SK-N-SH treated with all-trans-retinoic acid at 6 μM for 48 hours (cell line): ENCODE measurements around the gene RENBP.

Experiments
- ATAC-seq: fragments of 200-7000 bp; cut with Tn5 transposase; 3 replicates; pipeline ENCODE4 v1.9.1; 2020; ENCODE audit warnings: mild to moderate bottlenecking, moderate library complexity
- CREB5 ChIP-seq: fragments of 250-450 bp; sonication (Bioruptor Pico); IDR thresholded peaks from 2 replicates; pipeline ENCODE4 v1.5.1; 2020; ENCODE audit warnings: low read depth, mild to moderate bottlenecking, moderate library complexity
- CSDC2 ChIP-seq: fragments of 250-450 bp; sonication (Bioruptor Pico); IDR thresholded peaks from 2 replicates; pipeline ENCODE4 v1.5.0; 2020; ENCODE audit warnings: mild to moderate bottlenecking, moderate library complexity
- CSRNP3 ChIP-seq: fragments of 250-450 bp; sonication (Bioruptor Pico); IDR thresholded peaks from 2 replicates; pipeline ENCODE4 v1.5.1; 2021; ENCODE audit warnings: mild to moderate bottlenecking, moderate library complexity
- ESRRG ChIP-seq: fragments of 250-450 bp; sonication (Bioruptor Pico); IDR thresholded peaks from 2 replicates; pipeline ENCODE4 v1.6.1; 2021; ENCODE audit warnings: mild to moderate bottlenecking
- GLIS3 ChIP-seq: fragments of 250-450 bp; sonication (Bioruptor Pico); IDR thresholded peaks from 2 replicates; pipeline ENCODE4 v1.5.0; 2020; ENCODE audit warnings: mild to moderate bottlenecking, moderate library complexity
- ISL1 ChIP-seq: fragments of 250-450 bp; sonication (Bioruptor Pico); IDR thresholded peaks from 2 replicates; pipeline ENCODE4 v2.1.2; 2022; ENCODE audit warnings: mild to moderate bottlenecking, moderate library complexity
- OSR1 ChIP-seq: fragments of 250-450 bp; sonication (Bioruptor Pico); IDR thresholded peaks from 2 replicates; pipeline ENCODE4 v1.8.0; 2022; ENCODE audit warnings: moderate library complexity, mild to moderate bottlenecking, inconsistent platforms
- PATZ1 ChIP-seq: fragments of 250-450 bp; sonication (Bioruptor Pico); IDR thresholded peaks from 2 replicates; pipeline ENCODE4 v1.8.0; 2020; ENCODE audit warnings: mild to moderate bottlenecking, moderate library complexity, borderline replicate concordance
- POU6F1 ChIP-seq: fragments of 250-450 bp; sonication (Bioruptor Pico); IDR thresholded peaks from 2 replicates; pipeline ENCODE4 v1.8.0; 2021; ENCODE audit warnings: low read depth, mild to moderate bottlenecking, moderate library complexity, borderline replicate concordance
- PPARA ChIP-seq: fragments of 250-450 bp; sonication (Bioruptor Pico); IDR thresholded peaks from 2 replicates; pipeline ENCODE4 v1.5.0; 2020; ENCODE audit warnings: mild to moderate bottlenecking, borderline replicate concordance
- RARB ChIP-seq: fragments of 250-450 bp; sonication (Bioruptor Pico); IDR thresholded peaks from 2 replicates; pipeline ENCODE4 v1.8.0; 2021; ENCODE audit warnings: mild to moderate bottlenecking, moderate library complexity
- SNAI2 ChIP-seq: fragments of 250-450 bp; sonication (Bioruptor Pico); IDR thresholded peaks from 2 replicates; pipeline ENCODE4 v1.5.0; 2020; ENCODE audit warnings: mild to moderate bottlenecking, moderate library complexity
- TCF4 ChIP-seq: fragments of 250-450 bp; sonication (Bioruptor Pico); IDR thresholded peaks from 2 replicates; pipeline ENCODE4 v1.8.0; 2021; ENCODE audit warnings: mild to moderate bottlenecking, moderate library complexity, borderline replicate concordance
- TOX ChIP-seq: fragments of 250-450 bp; sonication (Bioruptor Pico); IDR thresholded peaks from 2 replicates; pipeline ENCODE4 v1.8.0; 2021; ENCODE audit warnings: mild to moderate bottlenecking, moderate library complexity, borderline replicate concordance
- TSHZ2 ChIP-seq: fragments of 250-450 bp; sonication (Bioruptor Pico); IDR thresholded peaks from 2 replicates; pipeline ENCODE4 v1.5.0; 2020; ENCODE audit warnings: mild to moderate bottlenecking, moderate library complexity
- ZC3H10 ChIP-seq: fragments of 250-450 bp; sonication (Bioruptor Pico); IDR thresholded peaks from 2 replicates; pipeline ENCODE4 v1.5.1; 2021; ENCODE audit warnings: mild to moderate bottlenecking, moderate library complexity
- ZFP3 ChIP-seq: fragments of 250-450 bp; sonication (Bioruptor Pico); IDR thresholded peaks from 2 replicates; pipeline ENCODE4 v1.5.0; 2020; ENCODE audit warnings: mild to moderate bottlenecking, moderate library complexity
- ZFP30 ChIP-seq: fragments of 450-650 bp; formaldehyde crosslinking; IDR thresholded peaks from 2 replicates; pipeline ENCODE4 v1.5.0; 2022; ENCODE audit warnings: mild to moderate bottlenecking, moderate library complexity
- ZNF70 ChIP-seq: fragments of 450-650 bp; formaldehyde crosslinking; IDR thresholded peaks from 2 replicates; pipeline ENCODE4 v1.5.0; 2020; ENCODE audit warnings: mild to moderate bottlenecking, moderate library complexity
- ZNF8 ChIP-seq: fragments of 450-650 bp; formaldehyde crosslinking; IDR thresholded peaks from 2 replicates; pipeline ENCODE4 v1.5.0; 2020; ENCODE audit warnings: mild to moderate bottlenecking, moderate library complexity

The RENBP gene

GRCh38 chrX:153913211-153913610 lies 31.2 kb downstream of the RENBP start:
- TF ChIP-seq OSR1 (CRISPR knock-in tag) (no peak), CSRNP3 (no peak), TSHZ2 (CRISPR knock-in tag) (no peak), ZNF8 (CRISPR knock-in tag) (no peak), TCF4 (CRISPR knock-in tag) (no peak), SNAI2 (CRISPR knock-in tag) (no peak), ZC3H10 (CRISPR knock-in tag) (no peak), ISL1 (CRISPR knock-in tag) (no peak), ZFP30 (CRISPR knock-in tag) (no peak), ZFP3 (CRISPR knock-in tag) (no peak), RARB (no peak)
- TF ChIP-seq, all 23 proteins: peak for 0
- no peak for ATAC-seq

- ATAC-seq, result no peak
- TF ChIP-seq ZNF8 (CRISPR knock-in tag) (no peak), ZNF70 (CRISPR knock-in tag) (no peak), ZFP3 (CRISPR knock-in tag) (no peak)
These were observed 32.6 kb downstream of the RENBP start for GRCh38 chrX:153911798-153912197.

- ATAC-seq, result no peak
- TF ChIP-seq OSR1 (CRISPR knock-in tag) (no peak), PATZ1 (CRISPR knock-in tag) (no peak), CREB5 (no peak)
These were observed 34.0 kb downstream of the RENBP start for GRCh38 chrX:153910446-153910845.

GRCh38 chrX:153909980-153910360 lies 34.5 kb downstream of the RENBP start:
- TF ChIP-seq CSDC2 (CRISPR knock-in tag), result no peak
- no peak for TF ChIP-seq ZNF70 (CRISPR knock-in tag)
- TF ChIP-seq GLIS3 (CRISPR knock-in tag), result no peak
- TF ChIP-seq ZFP3 (CRISPR knock-in tag), result no peak
- no peak for TF ChIP-seq ZNF8 (CRISPR knock-in tag)
- TF ChIP-seq ISL1 (CRISPR knock-in tag), result no peak
- TF ChIP-seq TSHZ2 (CRISPR knock-in tag), result no peak
- TF ChIP-seq POU6F1 (CRISPR knock-in tag), result no peak
- TF ChIP-seq PPARA (CRISPR knock-in tag), result no peak
- TF ChIP-seq ZFP30 (CRISPR knock-in tag), result no peak
- no peak for TF ChIP-seq TOX (CRISPR knock-in tag)
- TF ChIP-seq ZC3H10 (CRISPR knock-in tag), result no peak
- no peak for TF ChIP-seq ESRRG (CRISPR knock-in tag)
- no peak for ATAC-seq
